GM12874 (cell line): ENCODE results near the gene SLC17A7.

ENCODE experiments used
- CTCF ChIP-seq: IDR thresholded peaks from 2 replicates; pipeline ENCODE4 v1.5.1; 2011; ENCODE audit warnings: low read depth, mild to moderate bottlenecking, control low read depth, low read length, moderate library complexity; ENCODE audit not compliant: insufficient read depth

Gene SLC17A7

GRCh38 chr19:49403404-49404187 lies 37.7 kb downstream of the SLC17A7 start:
- no peak for TF ChIP-seq CTCF

GRCh38 chr19:49400029-49400428 lies 41.3 kb downstream of the SLC17A7 start:
- TF ChIP-seq CTCF, result no peak

- TF ChIP-seq CTCF, result no peak
Observed at GRCh38 chr19:49398931-49399330, 42.4 kb downstream of the SLC17A7 start.

- no peak for TF ChIP-seq CTCF
Observed at GRCh38 chr19:49398001-49398615, 43.2 kb downstream of the SLC17A7 start.

GRCh38 chr19:49396738-49397505 lies 44.4 kb downstream of the SLC17A7 start:
- no peak for TF ChIP-seq CTCF

GRCh38 chr19:49395581-49396407 lies 45.5 kb downstream of the SLC17A7 start:
- TF ChIP-seq CTCF, result no peak

- TF ChIP-seq CTCF, result no peak
Observed at GRCh38 chr19:49393881-49394280, 47.4 kb downstream of the SLC17A7 start.
